Measurements from ENCODE around the gene RBKS. TPM values are rescaled to one million over a fixed set of nuclear protein-coding genes. Genes with fewer than 3 reads are reported as not detected.
"Not testable (repeated sequence)": the region's sequence is repeated elsewhere in the genome, so short reads cannot be mapped to it uniquely, and the experiment has no call there.

The RBKS gene
- total RNA-seq, 4 donors from 2014 or later = 0.63 to 5.8 (median 2.5) TPM

- no peak for DNase-seq (ENCODE audit: extremely low spot score)
- Histone ChIP-seq H3K4me1 (peaks cover 16 to 29% (median 25%) of the 10 kb centered on the region in 4 donors), H3K4me3 (no peak overlapping the region), H3K27ac (replicated peaks in 1 of 4) (peak overlapping the region in 3 of 4 donors; percentile 89 to 97 (median 91)), H3K36me3 (no peaks in the 10 kb centered on the region), H3K27me3 (no peaks in the 10 kb centered on the region), H3K9me3 (no peaks in the 10 kb centered on the region)
- intact Hi-C loops (cut with DNase I) = loop anchor here (5.0 kb wide), 1 partner anchor 79 kb away; no protein-coding TSS in a partner anchor
- WGBS = 94% methylated on average over 6 of the region's 6 CpGs
- TF ChIP-seq EP300 (IDR thresholded peaks at IDR 0.05) = no peak
Measured at GRCh38 chr2:27886322-27886721, 3.9 kb downstream of the RBKS start.

GRCh38 chr2:27885661-27886060 is 4.5 kb downstream of the RBKS start:
- TF ChIP-seq, protein P1, sequence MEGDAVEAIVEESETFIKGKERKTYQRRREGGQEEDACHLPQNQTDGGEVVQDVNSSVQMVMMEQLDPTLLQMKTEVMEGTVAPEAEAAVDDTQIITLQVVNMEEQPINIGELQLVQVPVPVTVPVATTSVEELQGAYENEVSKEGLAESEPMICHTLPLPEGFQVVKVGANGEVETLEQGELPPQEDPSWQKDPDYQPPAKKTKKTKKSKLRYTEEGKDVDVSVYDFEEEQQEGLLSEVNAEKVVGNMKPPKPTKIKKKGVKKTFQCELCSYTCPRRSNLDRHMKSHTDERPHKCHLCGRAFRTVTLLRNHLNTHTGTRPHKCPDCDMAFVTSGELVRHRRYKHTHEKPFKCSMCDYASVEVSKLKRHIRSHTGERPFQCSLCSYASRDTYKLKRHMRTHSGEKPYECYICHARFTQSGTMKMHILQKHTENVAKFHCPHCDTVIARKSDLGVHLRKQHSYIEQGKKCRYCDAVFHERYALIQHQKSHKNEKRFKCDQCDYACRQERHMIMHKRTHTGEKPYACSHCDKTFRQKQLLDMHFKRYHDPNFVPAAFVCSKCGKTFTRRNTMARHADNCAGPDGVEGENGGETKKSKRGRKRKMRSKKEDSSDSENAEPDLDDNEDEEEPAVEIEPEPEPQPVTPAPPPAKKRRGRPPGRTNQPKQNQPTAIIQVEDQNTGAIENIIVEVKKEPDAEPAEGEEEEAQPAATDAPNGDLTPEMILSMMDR (IDR thresholded peaks at IDR 0.05) = no peak
- no peak for TF ChIP-seq EP300 (IDR thresholded peaks at IDR 0.05)
- TF ChIP-seq POLR2AphosphoS5 (IDR thresholded peaks at IDR 0.05) = no peak
- TF ChIP-seq POLR2A (IDR thresholded peaks at IDR 0.05; ENCODE audit: low read depth) = no peak
- 57% methylated on average over 1 of the region's 1 CpG for WGBS
- Histone ChIP-seq H3K27me3 (no peaks in the 10 kb centered on the region), H3K27ac (replicated peaks in 1 of 4) (no peak overlapping the region), H3K4me1 (peaks cover 15 to 27% (median 22%) of the 10 kb centered on the region in 4 donors), H3K9me3 (no peaks in the 10 kb centered on the region), H3K36me3 (no peaks in the 10 kb centered on the region), H3K4me3 (no peak overlapping the region)
- no peak for DNase-seq (ENCODE audit: extremely low spot score)
- intact Hi-C loops (cut with DNase I) = loop anchor here (5.0 kb wide), 1 partner anchor 78 kb away; no protein-coding TSS in a partner anchor

DNA sequence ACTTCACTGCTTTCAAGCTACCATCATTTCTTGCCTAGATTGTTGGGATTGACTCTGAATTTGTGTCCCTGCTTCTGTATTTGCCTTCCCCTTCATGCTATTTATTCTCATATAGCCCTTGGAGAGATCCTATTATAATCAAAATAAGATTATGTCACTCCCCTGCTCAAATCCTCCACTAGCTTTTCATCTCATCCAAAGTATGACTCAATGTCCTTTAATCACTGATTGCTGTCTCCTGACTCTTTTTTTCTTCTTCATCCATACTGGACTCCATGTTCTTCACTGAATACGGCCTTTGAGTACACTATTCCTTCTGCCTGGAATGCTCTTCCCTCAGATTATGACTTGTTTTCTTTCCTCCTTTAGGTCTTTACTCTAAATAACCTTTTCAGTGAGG is 5.0 kb downstream of the RBKS start:
- intact Hi-C loops (cut with DNase I) = loop anchor here (5.0 kb wide), 1 partner anchor 78 kb away; no protein-coding TSS in a partner anchor
- no peaks in the 10 kb centered on the region for H3K9me3 ChIP-seq
- no peaks in the 10 kb centered on the region for H3K36me3 ChIP-seq
- 83% methylated on average over 1 of the region's 1 CpG for WGBS
- H3K27ac ChIP-seq (replicated peaks in 1 of 4) = no peak overlapping the region
- H3K4me1 ChIP-seq = peaks cover 15 to 27% (median 22%) of the 10 kb centered on the region in 4 donors
- DNase-seq (ENCODE audit: extremely low spot score) = no peak
- TF ChIP-seq POLR2A (IDR thresholded peaks at IDR 0.05; ENCODE audit: low read depth) = no peak
- no peak for TF ChIP-seq EP300 (IDR thresholded peaks at IDR 0.05)
- no peak for TF ChIP-seq POLR2AphosphoS5 (IDR thresholded peaks at IDR 0.05)
- TF ChIP-seq, protein P1 (IDR thresholded peaks at IDR 0.05) = no peak
- H3K27me3 ChIP-seq = no peaks in the 10 kb centered on the region
- H3K4me3 ChIP-seq = no peak overlapping the region

DNA sequence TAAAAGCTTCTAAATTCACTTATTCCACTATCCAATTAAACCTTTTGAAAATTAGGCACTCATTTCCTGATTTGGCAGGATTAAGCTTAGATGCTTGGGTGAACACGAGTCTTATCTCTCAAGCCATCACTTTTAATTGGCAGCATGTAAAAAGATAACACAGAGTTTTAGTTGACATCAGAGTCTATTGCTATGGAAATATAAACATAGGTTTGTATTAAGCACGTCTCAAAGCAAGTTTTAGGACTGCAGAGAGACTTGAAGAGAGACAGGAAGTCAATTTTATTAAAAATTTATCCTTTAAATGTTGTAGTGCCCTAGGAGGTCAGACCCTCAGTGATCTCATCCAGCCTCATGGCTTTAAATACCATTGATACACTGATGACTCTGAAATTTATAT is 5.6 kb downstream of the RBKS start:
- 51% methylated on average over 2 of the region's 2 CpGs for WGBS
- Histone ChIP-seq H3K27me3 (no peaks in the 10 kb centered on the region), H3K27ac (replicated peaks in 1 of 4) (no peak overlapping the region), H3K4me1 (peaks cover 12 to 22% (median 19%) of the 10 kb centered on the region in 4 donors), H3K4me3 (no peak overlapping the region), H3K36me3 (no peaks in the 10 kb centered on the region), H3K9me3 (no peaks in the 10 kb centered on the region)
- intact Hi-C loops (cut with DNase I) = no loop called here
- no peak for TF ChIP-seq POLR2AphosphoS5 (IDR thresholded peaks at IDR 0.05)
- TF ChIP-seq POLR2A (IDR thresholded peaks at IDR 0.05; ENCODE audit: low read depth) = no peak
- no peak for TF ChIP-seq EP300 (IDR thresholded peaks at IDR 0.05)
- TF ChIP-seq, protein P1 (IDR thresholded peaks at IDR 0.05) = no peak
- no peak for DNase-seq (ENCODE audit: extremely low spot score)

GRCh38 chr2:27882584-27882922 is 7.6 kb downstream of the RBKS start:
- WGBS = 100% methylated on average over 1 of the region's 1 CpG
- H3K27me3 ChIP-seq; intact Hi-C loops (cut with DNase I); H3K27ac ChIP-seq (replicated peaks in 1 of 4); H3K9me3 ChIP-seq; H3K36me3 ChIP-seq; H3K4me1 ChIP-seq; DNase-seq (ENCODE audit: extremely low spot score); H3K4me3 ChIP-seq: not testable (repeated sequence)

DNA sequence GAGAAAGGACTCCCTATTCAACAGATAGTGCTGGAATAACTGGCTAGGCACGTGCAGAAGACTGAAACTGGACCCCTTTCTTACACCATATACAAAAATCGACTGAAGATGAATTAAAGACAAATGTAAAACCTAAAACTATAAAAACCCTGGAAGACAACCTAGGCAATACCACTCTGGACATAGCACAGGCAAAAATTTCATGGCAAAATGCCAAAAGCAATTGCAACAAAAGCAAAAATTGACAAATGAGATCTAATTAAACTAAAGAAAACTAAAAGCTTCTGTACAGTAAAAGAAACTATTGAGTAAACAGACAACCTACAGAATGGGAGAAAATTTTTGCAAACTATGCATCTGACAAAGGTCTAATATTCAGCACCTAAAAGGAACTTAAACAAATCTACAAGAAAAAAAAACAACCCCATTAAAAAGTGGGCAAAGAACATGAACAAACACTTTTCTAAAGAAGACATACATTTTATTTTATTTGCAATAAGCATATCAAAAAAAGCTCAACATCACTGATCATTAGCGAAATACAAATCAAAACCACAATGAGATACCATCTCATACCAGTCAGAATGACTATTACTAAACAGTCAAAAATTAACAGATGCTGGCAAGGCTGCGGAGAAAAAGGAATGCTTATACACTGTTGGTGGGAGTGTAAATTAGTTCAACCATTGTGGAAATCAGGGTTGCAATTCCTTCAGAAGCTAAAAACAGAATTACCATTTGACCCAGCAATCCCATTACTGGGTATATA is 8.2 kb downstream of the RBKS start:
- H3K4me1 ChIP-seq; H3K4me3 ChIP-seq; H3K9me3 ChIP-seq; H3K27me3 ChIP-seq; DNase-seq (ENCODE audit: extremely low spot score); H3K27ac ChIP-seq (replicated peaks in 1 of 4); H3K36me3 ChIP-seq; intact Hi-C loops (cut with DNase I): not testable (repeated sequence)
- WGBS = 92% methylated on average over 4 of the region's 4 CpGs

All from esophagus muscularis mucosa (tissue), 4 donors.